Hypothalamus (tissue), 51 donors: ENCODE measurements around the gene MTG1.
"Not testable (repeated sequence)": the region's sequence is repeated elsewhere in the genome, so short reads cannot be mapped to it uniquely, and the experiment has no call there.

Experiments used
- DNase-seq, 51 donors: peaks; one replicate each; lab custom pipeline; 2025; lab: John Stamatoyannopoulos, UW

The MTG1 gene

DNA sequence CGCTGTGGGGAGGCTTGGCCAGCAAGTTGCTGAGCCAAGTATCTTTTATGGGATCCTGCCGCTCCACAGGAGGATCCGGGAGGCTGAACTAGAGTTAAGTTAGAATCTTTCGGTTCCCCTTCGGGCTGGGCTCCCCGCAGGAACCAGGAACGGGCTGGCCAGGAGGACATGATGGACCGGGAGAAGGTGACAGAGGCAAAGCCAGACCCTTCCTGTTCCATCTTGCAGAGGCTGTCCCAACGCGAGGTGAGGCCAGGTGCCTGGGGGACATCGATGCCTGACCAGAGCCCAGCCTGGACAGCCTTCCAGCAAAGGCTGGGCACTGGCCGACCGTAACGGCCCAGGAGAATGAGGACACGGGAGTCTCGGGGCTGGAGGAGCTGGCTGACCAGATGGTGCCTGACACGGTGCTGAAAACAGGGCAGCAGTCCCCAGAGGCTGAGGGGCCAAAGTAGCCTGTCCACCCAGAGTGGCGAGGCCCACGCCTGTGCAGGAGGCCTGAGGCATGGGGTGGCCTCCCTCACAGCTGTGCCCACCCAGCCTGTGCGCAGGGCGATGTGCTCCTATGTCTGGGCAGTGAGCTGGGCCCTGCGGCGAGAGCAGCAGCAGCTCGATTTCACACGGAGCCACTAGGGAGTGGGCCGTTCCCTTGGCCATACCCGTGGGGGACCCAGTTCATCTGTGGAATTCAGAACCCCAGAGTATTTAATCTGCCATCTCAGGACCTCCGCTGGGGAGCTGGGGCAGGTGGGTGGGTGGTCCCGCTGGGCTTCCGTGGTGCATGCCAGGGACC is 16.7 kb upstream of the MTG1 start:
- no peak for DNase-seq

DNA sequence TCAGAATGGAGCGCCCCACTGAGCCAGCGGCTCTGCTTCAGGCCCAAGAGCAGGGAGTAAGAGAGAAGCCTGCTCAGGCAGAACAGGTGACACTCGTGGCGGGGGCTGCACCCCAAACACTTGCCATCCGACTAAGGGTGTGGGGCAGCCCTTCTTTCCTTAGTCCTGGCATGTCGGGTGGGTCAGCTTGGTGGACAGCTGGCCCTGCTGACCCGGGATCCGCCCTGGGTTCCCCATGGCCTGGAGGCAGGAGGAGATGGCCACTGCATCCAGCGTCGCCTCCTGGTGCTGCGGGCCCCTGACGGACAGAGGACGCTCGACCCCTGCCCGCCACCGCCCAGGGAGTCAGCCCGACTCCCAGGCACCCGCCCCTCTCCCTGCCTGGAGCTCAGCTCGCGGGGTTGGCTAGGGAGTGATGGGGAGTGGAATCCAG is 16.1 kb upstream of the MTG1 start:
- no peak for DNase-seq

- peak in 41 of 51 donors; percentile 19 to 84 (median 59) for DNase-seq
Measured at GRCh38 chr10:133378251-133379096, 15.5 kb upstream of the MTG1 start.

- DNase-seq = peak in 39 of 51 donors; percentile 7 to 82 (median 55)
Measured at GRCh38 chr10:133379152-133379800, 14.7 kb upstream of the MTG1 start, which contains the start of gene PAOX. TSS of gene PAOX (plus strand) at chr10:133379262. CDS start at chr10:133379317, 55 bp downstream.

GRCh38 chr10:133379801-133380666 is 13.9 kb upstream of the MTG1 start:
- peak in 21 of 51 donors; percentile 15 to 65 (median 37) for DNase-seq

GRCh38 chr10:133381036-133381435 is 12.9 kb upstream of the MTG1 start:
- no peak for DNase-seq

GRCh38 chr10:133383551-133383950 is 10.4 kb upstream of the MTG1 start:
- DNase-seq = no peak

- DNase-seq = no peak
Measured at GRCh38 chr10:133384071-133384470, 9.9 kb upstream of the MTG1 start.

DNA sequence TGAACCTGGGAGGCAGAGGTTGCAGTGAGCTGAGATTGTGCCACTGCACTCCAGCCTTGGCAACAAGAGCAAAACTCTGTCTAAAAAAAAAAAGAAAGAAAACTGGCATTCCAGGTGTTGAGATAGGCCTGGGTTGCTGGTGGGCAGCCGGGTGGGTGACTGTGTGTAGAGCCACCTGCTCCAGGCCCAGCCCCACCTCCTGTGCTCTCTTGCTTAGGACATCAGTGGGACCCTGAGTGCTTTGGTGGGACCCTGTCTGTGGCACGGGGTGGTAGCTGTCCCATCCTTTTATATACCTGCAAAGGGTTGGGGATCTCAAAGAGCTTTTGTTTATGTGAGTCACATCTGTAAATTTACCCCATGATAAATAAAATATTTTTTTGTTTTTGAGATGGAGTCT is 8.7 kb upstream of the MTG1 start:
- DNase-seq = no peak

GRCh38 chr10:133386951-133387350 is 7.0 kb upstream of the MTG1 start:
- DNase-seq = not testable (repeated sequence)

GRCh38 chr10:133388236-133388972 is 5.6 kb upstream of the MTG1 start:
- DNase-seq = no peak

GRCh38 chr10:133388973-133389818 is 4.8 kb upstream of the MTG1 start:
- DNase-seq = no peak

GRCh38 chr10:133390597-133391248 is 3.2 kb upstream of the MTG1 start:
- DNase-seq = no peak

DNA sequence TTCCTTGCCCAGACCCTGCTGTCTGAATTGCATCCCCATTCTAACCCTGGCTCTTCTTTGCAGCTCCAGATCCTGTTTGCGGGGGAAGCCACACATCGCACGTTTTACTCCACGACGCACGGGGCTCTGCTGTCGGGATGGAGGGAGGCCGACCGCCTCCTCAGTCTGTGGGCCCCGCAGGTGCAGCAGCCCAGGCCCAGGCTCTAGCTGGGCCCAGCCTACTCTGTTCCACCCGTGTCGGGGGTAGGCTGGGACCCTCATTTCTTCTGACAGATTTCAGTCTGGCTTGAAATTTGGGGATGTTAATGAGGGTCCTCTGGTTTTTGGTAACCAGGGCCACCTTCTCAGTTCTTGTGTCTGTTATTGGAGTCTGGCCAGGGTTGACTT is 2.7 kb upstream of the MTG1 start:
- DNase-seq = no peak

GRCh38 chr10:133391761-133392518 is 2.0 kb upstream of the MTG1 start:
- DNase-seq = no peak

GRCh38 chr10:133393401-133394063 is 425 bp upstream of the MTG1 start:
- DNase-seq = no peak

- DNase-seq = no peak
Measured at GRCh38 chr10:133394801-133395221, 854 bp downstream of the MTG1 start.
